BE2C (cell line): Measurements from ENCODE around the gene PPAN.

Experiments used
- DNase-seq: peaks from one replicate; pipeline ENCODE4 v3.0.0-alpha.2; 2020
- H3K27me3 ChIP-seq: fragments of 250-450 bp; sonication (Bioruptor Pico); 2 replicates; pipeline ENCODE4 v1.5.1; 2020; ENCODE audit warnings: mild to moderate bottlenecking
- H3K36me3 ChIP-seq: fragments of 250-450 bp; sonication (Bioruptor Pico); 2 replicates; pipeline ENCODE4 v1.5.1; 2020; ENCODE audit warnings: mild to moderate bottlenecking
- H3K4me1 ChIP-seq: fragments of 250-450 bp; sonication (Bioruptor Pico); 2 replicates; pipeline ENCODE4 v1.5.1; 2020
- H3K4me3 ChIP-seq: 2 replicates; pipeline ENCODE4 v1.5.1; 2011; ENCODE audit warnings: low read depth, low read length
- H3K9me3 ChIP-seq: fragments of 250-450 bp; sonication (Bioruptor Pico); 2 replicates; pipeline ENCODE4 v1.5.1; 2020
- CTCF ChIP-seq: IDR thresholded peaks from 2 replicates; pipeline ENCODE4 v1.5.1; 2012; ENCODE audit warnings: mild to moderate bottlenecking, low read depth, low read length

The PPAN gene

GRCh38 chr19:10155839-10156238 lies 49.7 kb downstream of the PPAN start:
- no peak for DNase-seq
- H3K9me3 ChIP-seq: no peaks in the 10 kb centered on the region
- peaks cover 92% of the 10 kb centered on the region for H3K36me3 ChIP-seq
- no peaks in the 10 kb centered on the region for H3K4me1 ChIP-seq
- H3K4me3 ChIP-seq: no peak overlapping the region
- no peak for TF ChIP-seq CTCF
- no peaks in the 10 kb centered on the region for H3K27me3 ChIP-seq

GRCh38 chr19:10158071-10158470 lies 51.9 kb downstream of the PPAN start:
- Histone ChIP-seq H3K27me3 (no peaks in the 10 kb centered on the region), H3K4me1 (no peaks in the 10 kb centered on the region), H3K9me3 (no peaks in the 10 kb centered on the region), H3K36me3 (peaks cover 92% of the 10 kb centered on the region), H3K4me3 (no peak overlapping the region)
- no peak for TF ChIP-seq CTCF
- DNase-seq: no peak

GRCh38 chr19:10158485-10158884 lies 52.3 kb downstream of the PPAN start:
- no peak for TF ChIP-seq CTCF
- H3K4me1 ChIP-seq: no peaks in the 10 kb centered on the region
- no peak for DNase-seq
- no peak overlapping the region for H3K4me3 ChIP-seq
- no peaks in the 10 kb centered on the region for H3K9me3 ChIP-seq
- peaks cover 95% of the 10 kb centered on the region for H3K36me3 ChIP-seq
- no peaks in the 10 kb centered on the region for H3K27me3 ChIP-seq

- H3K9me3 ChIP-seq: no peaks in the 10 kb centered on the region
- no peak for TF ChIP-seq CTCF
- DNase-seq: no peak
- H3K36me3 ChIP-seq: peaks cover 95% of the 10 kb centered on the region
- no peak overlapping the region for H3K4me3 ChIP-seq
- no peaks in the 10 kb centered on the region for H3K4me1 ChIP-seq
- H3K27me3 ChIP-seq: no peaks in the 10 kb centered on the region
Observed at GRCh38 chr19:10159610-10160009, 53.4 kb downstream of the PPAN start.
